GM21528 (cell line): ENCODE results near the gene CFAP20DC.
"Not testable (repeated sequence)": the region's sequence is repeated elsewhere in the genome, so short reads cannot be mapped to it uniquely, and the experiment has no call there.

ENCODE experiments used
- ATAC-seq: cut with Tn5 transposase; IDR thresholded peaks from one replicate; pipeline ENCODE4 v1.9.1; 2021; ENCODE audit warnings: mild to moderate bottlenecking, moderate library complexity; ENCODE audit not compliant: unreplicated experiment, low FRiP score

Gene CFAP20DC

GRCh38 chr3:59049671-59050331, at the start of gene CFAP20DC:
TSS of gene CFAP20DC (minus strand) at chr3:59050025. CDS start at chr3:59049631, 394 bp downstream.
- ATAC-seq, result peak; percentile 99

- ATAC-seq, result not testable (repeated sequence)
These were observed 48.7 kb upstream of the CFAP20DC start for GRCh38 chr3:59098516-59098915.

- no peak for ATAC-seq
These were observed 44.6 kb upstream of the CFAP20DC start for GRCh38 chr3:59094446-59094845.

GRCh38 chr3:59093521-59093920, 43.7 kb upstream of the CFAP20DC start:
- ATAC-seq, result no peak

- no peak for ATAC-seq
These were observed 38.9 kb upstream of the CFAP20DC start for GRCh38 chr3:59088761-59089160.

- no peak for ATAC-seq
These were observed 36.2 kb upstream of the CFAP20DC start for GRCh38 chr3:59085976-59086375.

- ATAC-seq, result no peak
These were observed 34.8 kb upstream of the CFAP20DC start for GRCh38 chr3:59084583-59084982.

GRCh38 chr3:59082106-59082505, 32.3 kb upstream of the CFAP20DC start:
- no peak for ATAC-seq

GRCh38 chr3:59081071-59081470, 31.2 kb upstream of the CFAP20DC start:
- ATAC-seq, result no peak

- ATAC-seq, result no peak
These were observed 30.1 kb upstream of the CFAP20DC start for GRCh38 chr3:59079962-59080361.

- ATAC-seq, result no peak
These were observed 24.9 kb upstream of the CFAP20DC start for GRCh38 chr3:59074764-59075163.

GRCh38 chr3:59072681-59073080, 22.9 kb upstream of the CFAP20DC start:
- ATAC-seq, result no peak

GRCh38 chr3:59069838-59070237, 20.0 kb upstream of the CFAP20DC start:
- no peak for ATAC-seq

- ATAC-seq, result no peak
These were observed 15.4 kb upstream of the CFAP20DC start for GRCh38 chr3:59065240-59065639.

GRCh38 chr3:59064728-59065127, 14.9 kb upstream of the CFAP20DC start:
- ATAC-seq, result no peak

- ATAC-seq, result no peak
These were observed 14.5 kb upstream of the CFAP20DC start for GRCh38 chr3:59064276-59064675.

GRCh38 chr3:59056706-59057105, 6.9 kb upstream of the CFAP20DC start:
- no peak for ATAC-seq

GRCh38 chr3:59052803-59053411, 3.1 kb upstream of the CFAP20DC start:
- no peak for ATAC-seq

GRCh38 chr3:59050811-59051414, 1.1 kb upstream of the CFAP20DC start:
- not testable (repeated sequence) for ATAC-seq

- ATAC-seq, result no peak
These were observed 3.0 kb downstream of the CFAP20DC start for GRCh38 chr3:59046839-59047238.

GRCh38 chr3:59043391-59043790, 6.4 kb downstream of the CFAP20DC start:
- ATAC-seq, result no peak

- ATAC-seq, result no peak
These were observed 8.9 kb downstream of the CFAP20DC start for GRCh38 chr3:59040902-59041301.
